Measurements from ENCODE around the gene CCL17.
A peak's percentile ranks its signal among the peaks of the same experiment; 100 is the strongest.
"Not testable (repeated sequence)": the region's sequence is repeated elsewhere in the genome, so short reads cannot be mapped to it uniquely, and the experiment has no call there.

The CCL17 gene

GRCh38 chr16:57439947-57440346 is 35.4 kb downstream of the CCL17 start:
- DNase-seq = not testable (repeated sequence)

- not testable (repeated sequence) for DNase-seq
These were observed 36.0 kb downstream of the CCL17 start for GRCh38 chr16:57440551-57440950.

GRCh38 chr16:57444711-57445110 is 40.1 kb downstream of the CCL17 start:
- no peak for DNase-seq

DNA sequence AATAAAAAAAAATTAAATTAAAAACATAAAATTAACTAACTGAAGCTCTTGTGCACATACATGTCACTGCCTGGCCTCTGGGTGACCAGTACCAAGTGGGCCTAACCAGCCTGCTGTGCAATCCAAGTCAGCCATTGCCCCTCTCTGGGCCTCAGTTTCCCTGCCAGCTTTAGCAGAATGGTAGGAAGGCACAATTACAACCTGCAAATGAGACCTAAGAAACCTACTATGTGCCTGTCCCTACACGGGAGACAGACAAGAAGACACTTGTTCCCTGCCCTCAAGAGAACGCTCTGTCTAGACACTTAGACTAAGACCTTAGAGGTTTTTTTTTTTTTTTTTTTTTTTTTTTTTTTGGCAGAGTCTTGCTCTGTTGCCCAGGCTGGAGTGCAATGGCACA is 40.9 kb downstream of the CCL17 start:
- DNase-seq = no peak

DNA sequence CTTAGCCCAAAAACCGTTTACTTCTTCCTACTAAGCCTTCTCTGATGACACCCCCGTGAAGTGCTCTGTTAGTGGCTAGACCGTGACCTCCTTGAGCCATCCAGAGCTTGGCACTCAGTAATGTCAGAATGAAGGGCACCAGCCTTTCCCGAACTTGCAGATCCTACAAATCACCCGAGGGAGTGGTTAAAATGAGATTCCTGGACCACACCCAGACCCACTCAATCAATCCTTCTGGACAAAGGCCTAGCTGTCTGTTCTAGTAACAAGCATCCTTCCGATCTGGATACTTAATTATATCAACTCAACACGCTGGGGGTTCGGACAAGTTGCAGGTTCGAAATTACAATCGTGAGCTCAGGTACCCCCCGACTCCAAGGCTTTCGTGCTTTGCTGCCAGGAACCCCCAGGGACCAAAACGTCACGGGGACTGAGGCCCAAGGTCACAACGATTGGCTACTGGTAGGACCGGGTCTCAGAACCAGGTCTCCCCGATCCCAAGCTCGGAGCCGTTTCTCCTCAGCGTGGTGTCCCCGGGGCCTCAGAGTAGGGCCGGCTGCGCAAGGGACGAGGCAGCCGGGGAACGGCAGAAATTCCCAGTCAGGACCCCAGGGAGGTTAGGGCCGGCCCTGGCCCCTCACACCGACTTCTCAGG is 42.1 kb downstream of the CCL17 start:
- DNase-seq = no peak

DNA sequence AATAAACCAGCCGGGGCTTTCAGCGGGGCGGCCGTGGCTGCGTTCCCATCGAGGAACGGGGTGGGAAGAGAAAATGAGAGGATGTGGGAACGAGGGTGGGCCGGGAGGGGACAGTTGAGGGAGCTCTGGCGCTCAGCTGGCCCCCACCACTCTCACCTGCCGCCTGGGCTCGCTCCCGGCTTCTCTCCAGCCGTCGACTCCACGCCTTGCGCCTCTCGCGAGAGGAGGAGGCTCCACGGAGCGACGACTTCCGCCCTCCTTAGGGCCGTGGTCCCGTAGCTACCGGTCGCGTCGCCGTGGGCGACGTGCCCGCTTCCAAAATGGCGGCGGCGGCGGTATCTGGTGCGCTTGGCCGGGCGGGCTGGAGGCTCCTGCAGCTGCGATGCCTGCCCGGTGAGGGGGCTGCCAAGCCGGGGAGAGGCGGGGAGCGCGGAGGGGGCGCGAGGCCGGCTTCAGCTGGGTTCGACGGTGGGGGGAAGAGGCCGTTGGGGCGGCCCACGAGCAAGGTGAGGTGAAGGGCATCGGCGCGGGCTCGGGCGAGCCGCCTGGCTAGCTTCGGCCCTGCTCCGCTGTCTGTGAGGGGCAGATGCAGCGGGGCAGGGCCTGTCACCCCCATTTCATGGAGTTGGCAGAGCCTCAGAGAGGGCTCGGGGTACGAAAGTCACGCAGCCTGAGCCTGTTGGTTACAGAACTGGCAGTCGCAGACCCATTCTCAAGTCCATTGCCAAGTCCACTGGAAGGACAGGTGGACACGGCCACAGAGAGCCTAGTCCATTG is 42.8 kb downstream of the CCL17 start, which contains the start of the genes CIAPIN1 and COQ9:
CIAPIN1 (minus strand) TSS at position 200 of the 777 bp plus-strand sequence. CDS start 6,457 bp downstream, outside the sequence.
COQ9 (plus strand) TSS at position 294 of the 777 bp plus-strand sequence; CDS start at position 321, 27 bp downstream.
- peak; percentile 85 for DNase-seq

DNA sequence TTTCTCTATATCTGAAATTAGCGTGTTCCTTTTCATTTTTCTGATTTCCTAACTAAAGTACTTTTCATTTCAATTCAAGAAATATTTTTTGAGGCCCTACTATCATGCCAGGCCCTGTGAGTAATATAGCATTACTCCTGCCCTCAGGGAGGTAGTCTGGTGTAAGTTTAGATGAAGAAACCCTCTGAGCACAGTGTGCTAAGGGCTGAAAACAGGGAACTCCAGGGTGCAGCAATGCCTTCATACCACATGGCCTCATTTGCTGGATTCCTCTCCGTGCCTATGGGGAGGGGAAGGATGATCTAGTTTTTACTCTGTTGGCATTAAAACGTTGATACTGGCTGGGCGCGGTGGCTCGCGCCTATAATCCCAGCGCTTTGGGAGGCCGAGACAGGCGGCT is 47.5 kb downstream of the CCL17 start:
- no peak for DNase-seq

DNA sequence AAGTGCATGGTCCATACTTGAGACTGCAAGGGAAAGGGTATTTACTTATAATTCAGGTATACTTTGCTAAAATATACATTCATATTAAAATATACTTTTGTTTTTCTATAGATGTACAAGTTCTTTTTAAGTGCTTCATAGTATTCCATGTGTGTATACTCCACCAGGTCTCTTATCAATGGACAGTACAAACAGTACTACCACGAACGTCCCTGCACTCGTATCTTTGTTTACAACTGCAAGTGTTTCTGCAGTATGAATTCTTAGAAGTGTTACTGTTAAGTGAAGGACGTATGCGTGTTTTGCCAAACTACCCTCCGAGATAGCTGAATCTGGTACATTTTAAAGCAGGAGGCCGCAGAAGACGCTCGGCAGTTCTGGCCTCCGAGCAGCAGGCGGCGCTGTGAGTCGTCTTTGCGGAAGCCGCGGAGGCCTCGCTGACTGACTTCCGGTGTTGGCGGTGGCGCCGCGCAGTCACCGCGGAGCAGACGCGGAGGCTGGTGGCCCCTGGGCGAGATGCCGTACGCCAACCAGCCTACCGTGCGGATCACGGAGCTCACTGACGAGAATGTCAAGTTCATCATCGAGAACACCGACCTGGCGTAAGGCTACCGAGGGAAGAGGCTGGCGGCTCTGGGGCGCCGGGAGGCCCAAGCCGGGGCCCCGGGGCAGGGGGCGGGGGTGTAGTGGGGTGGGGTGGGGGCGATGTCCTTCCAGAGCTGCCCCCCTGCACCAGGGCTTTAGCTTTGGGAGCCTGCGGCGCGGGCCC is 57.8 kb downstream of the CCL17 start, which contains the start of gene POLR2C:
POLR2C (plus strand) TSS at position 471 of the 769 bp plus-strand sequence; CDS start at position 517, 46 bp downstream.
- peak; percentile 89 for DNase-seq

DNA sequence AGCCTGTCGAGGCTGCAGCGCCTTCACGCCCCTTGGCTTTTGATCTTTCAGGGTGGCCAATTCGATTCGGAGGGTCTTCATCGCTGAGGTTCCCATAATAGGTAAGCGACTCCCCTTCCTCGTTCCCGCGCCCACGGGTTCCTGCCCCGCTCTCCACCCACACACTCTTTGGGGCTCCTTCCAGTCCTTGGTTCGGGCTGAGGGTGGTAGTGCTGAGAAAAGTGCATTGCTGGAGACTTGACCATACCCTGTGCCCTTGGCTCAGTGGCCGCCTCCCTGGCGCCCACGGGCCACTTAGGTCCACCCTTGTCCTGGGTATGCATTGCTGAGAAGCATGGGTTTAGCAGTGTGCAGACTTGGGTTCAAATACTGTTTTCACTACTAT is 58.4 kb downstream of the CCL17 start:
- DNase-seq = peak; percentile 5

GRCh38 chr16:57464523-57464922 is 60.0 kb downstream of the CCL17 start:
- DNase-seq = no peak
